BE2C (cell line): Measurements from ENCODE around the gene YJEFN3.

Experiments
- DNase-seq: peaks from one replicate; pipeline ENCODE4 v3.0.0-alpha.2; 2020
- H3K27me3 ChIP-seq: fragments of 250-450 bp; sonication (Bioruptor Pico); 2 replicates; pipeline ENCODE4 v1.5.1; 2020; ENCODE audit warnings: mild to moderate bottlenecking
- H3K36me3 ChIP-seq: fragments of 250-450 bp; sonication (Bioruptor Pico); 2 replicates; pipeline ENCODE4 v1.5.1; 2020; ENCODE audit warnings: mild to moderate bottlenecking
- H3K4me1 ChIP-seq: fragments of 250-450 bp; sonication (Bioruptor Pico); 2 replicates; pipeline ENCODE4 v1.5.1; 2020
- H3K4me3 ChIP-seq: 2 replicates; pipeline ENCODE4 v1.5.1; 2011; ENCODE audit warnings: low read depth, low read length
- H3K9me3 ChIP-seq: fragments of 250-450 bp; sonication (Bioruptor Pico); 2 replicates; pipeline ENCODE4 v1.5.1; 2020
- TF ChIP-seq, protein P1 (sequence below): IDR thresholded peaks from 2 replicates; pipeline ENCODE4 v1.5.1; 2012; ENCODE audit warnings: mild to moderate bottlenecking, low read depth, low read length

YJEFN3 gene

DNA sequence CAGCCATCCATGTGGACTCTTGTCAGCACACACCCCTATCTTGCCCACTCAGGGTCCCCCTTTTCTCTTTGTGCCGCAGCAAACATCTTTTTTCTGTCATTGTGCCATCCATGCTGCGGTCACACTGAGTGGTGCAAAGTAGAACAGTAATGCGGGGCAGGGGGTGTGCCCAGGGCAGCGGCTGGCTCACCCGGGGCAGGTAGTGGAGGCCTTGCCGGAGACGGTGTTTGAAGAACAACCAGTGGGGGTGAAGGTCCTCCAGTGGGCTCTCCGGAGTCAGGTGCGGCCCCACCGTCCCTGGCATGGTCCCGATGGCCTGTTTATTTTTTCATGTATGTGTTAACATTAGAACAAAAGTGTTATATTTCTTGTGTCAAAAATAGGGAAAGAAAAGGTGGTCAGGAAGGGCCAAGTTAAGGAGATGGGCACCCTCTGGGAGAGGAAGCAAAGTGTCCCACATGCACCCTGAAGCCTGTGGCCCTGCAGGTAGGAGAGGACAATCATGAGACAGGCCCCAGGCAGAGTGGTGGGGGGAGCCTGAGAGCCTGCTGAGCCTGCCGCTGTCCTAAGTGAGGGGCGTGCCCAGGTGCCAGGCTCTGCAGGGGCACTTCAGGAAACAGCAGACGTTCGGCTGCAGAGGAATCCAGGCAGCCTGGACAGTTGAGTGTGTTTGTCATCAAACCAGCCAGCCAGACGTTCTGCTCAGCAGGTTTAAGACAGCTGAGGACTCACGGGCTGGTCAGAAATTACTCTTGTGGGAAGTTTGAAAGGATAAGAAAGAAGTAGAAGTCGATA lies 25.7 kb upstream of the YJEFN3 start:
- Histone ChIP-seq H3K4me3 (no peak overlapping the region), H3K4me1 (no peaks in the 10 kb centered on the region), H3K36me3 (peaks cover 71% of the 10 kb centered on the region), H3K27me3 (no peaks in the 10 kb centered on the region), H3K9me3 (no peaks in the 10 kb centered on the region)
- DNase-seq = no peak
- TF ChIP-seq, protein P1, sequence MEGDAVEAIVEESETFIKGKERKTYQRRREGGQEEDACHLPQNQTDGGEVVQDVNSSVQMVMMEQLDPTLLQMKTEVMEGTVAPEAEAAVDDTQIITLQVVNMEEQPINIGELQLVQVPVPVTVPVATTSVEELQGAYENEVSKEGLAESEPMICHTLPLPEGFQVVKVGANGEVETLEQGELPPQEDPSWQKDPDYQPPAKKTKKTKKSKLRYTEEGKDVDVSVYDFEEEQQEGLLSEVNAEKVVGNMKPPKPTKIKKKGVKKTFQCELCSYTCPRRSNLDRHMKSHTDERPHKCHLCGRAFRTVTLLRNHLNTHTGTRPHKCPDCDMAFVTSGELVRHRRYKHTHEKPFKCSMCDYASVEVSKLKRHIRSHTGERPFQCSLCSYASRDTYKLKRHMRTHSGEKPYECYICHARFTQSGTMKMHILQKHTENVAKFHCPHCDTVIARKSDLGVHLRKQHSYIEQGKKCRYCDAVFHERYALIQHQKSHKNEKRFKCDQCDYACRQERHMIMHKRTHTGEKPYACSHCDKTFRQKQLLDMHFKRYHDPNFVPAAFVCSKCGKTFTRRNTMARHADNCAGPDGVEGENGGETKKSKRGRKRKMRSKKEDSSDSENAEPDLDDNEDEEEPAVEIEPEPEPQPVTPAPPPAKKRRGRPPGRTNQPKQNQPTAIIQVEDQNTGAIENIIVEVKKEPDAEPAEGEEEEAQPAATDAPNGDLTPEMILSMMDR = no peak

DNA sequence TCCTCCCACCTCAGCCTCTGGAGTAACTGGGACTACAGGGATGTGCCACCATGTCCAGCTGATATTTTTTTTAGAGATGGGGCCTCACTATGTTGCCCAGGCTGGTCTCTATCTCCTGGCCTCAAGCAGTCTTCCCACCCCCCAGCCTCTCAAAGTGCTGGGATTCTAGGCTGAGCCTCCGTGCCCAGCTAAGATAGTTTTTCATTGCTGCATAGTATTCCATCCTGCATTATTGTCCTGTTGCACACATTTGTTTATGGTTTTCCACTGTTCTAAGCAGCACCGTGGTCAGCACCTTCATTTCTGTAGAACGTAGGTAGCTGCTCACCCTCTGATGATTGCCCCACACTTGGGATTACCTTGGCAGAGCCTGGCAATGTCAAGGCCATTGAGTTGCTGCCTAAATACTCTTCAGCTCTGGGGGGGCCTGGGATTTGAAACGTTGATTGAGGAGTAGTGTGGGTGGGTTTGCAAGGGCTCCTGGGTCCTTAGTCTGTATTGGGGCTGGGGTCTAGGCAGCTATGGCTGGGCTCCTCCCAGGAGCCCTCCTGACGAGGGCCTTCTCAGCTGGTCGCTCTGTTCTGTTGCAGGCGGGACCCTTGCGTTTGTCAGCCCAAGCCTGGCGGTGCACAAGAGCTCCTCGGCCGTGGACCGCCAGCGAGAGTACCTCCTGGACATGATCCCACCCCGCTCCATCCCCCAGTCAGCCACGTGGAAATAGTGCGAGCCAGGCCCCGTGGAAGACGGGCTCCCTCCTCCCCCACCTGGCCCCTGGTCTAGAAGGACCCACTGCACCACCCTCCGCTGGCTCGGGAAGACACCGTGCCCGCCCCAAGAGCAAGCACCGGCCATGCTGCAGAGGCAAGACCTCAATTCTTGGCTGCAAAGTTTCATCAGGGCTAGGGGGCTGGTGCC lies 23.7 kb upstream of the YJEFN3 start:
- no peaks in the 10 kb centered on the region for H3K27me3 ChIP-seq
- no peaks in the 10 kb centered on the region for H3K9me3 ChIP-seq
- no peak overlapping the region for H3K4me3 ChIP-seq
- H3K4me1 ChIP-seq = no peaks in the 10 kb centered on the region
- no peak for DNase-seq
- TF ChIP-seq, protein P1 = no peak
- peaks cover 51% of the 10 kb centered on the region for H3K36me3 ChIP-seq

DNA sequence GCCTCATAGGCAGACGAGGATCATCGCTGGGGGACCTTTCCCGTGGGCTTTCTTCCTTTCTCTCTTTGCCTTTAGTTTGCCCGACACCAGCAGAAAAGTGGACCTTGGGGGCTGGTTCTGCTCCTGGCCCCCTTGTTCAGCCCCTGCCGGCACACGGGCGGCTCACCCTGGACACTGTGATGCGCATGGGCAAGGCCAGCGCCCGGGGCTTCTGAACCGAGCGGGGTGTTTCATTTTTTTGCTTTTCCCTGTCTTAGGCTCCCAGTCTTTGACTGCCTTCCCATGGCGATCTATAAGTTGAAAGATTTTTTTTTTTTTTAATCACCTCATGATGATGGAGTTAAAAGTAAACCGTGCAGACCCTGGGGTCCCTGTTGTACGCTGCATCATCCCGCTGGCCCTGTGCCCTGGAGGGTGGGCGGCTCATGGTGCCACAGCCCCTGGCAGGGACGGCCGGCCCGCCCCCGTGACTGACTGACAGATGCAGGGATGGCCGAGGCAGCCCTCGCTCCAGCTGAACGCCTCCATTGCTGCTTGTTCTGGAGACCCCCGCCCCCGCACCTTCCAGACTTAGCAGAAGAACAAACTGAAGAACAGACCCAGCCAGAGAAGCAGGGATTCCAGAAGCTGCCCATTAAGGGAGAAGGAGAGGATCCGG lies 22.9 kb upstream of the YJEFN3 start:
- peaks cover 43% of the 10 kb centered on the region for H3K36me3 ChIP-seq
- H3K4me3 ChIP-seq = no peak overlapping the region
- no peaks in the 10 kb centered on the region for H3K9me3 ChIP-seq
- H3K4me1 ChIP-seq = no peaks in the 10 kb centered on the region
- no peaks in the 10 kb centered on the region for H3K27me3 ChIP-seq
- TF ChIP-seq, protein P1 = no peak
- no peak for DNase-seq

DNA sequence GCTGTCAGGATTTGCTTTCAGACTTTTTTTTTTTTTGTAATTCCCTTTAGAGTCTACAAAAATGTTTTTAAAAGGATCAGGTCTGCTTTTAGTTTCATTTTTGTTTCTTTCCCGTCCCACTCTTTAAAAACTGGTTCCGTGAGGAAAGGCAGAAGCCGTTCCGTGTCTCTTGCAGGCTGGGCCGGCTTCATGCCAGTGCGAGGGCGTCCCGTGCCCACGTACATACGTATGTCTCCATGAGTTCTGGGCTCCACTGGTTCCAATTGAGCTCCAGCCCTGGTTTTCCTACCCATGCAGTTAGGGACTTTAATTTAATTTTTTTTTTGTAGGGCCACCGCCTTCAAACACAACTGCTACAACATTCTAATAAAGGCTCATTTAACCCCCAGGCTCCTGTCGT lies 22.1 kb upstream of the YJEFN3 start:
- no peak for DNase-seq
- H3K4me3 ChIP-seq = no peak overlapping the region
- no peaks in the 10 kb centered on the region for H3K9me3 ChIP-seq
- TF ChIP-seq, protein P1 = no peak
- H3K27me3 ChIP-seq = no peaks in the 10 kb centered on the region
- peaks cover 35% of the 10 kb centered on the region for H3K36me3 ChIP-seq
- no peaks in the 10 kb centered on the region for H3K4me1 ChIP-seq

DNA sequence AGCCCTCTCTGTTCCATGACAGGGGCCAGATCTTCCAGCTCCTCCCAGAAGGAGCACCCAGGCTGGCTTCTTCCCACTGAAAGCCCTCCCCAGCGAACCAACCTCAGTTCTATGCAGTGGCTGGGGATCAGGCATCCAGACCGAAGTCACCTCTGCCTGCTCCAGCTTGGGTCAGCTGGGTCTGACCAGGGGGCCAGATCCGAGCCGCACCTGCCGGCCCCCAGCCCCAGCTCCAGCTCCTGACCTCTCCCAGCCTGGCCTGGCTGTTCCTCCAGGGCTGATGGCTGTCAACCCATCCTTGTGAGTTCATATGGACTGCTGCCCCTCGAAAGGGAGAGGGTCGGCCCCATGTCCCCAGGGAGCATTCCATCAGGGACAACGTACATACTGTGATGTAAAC lies 21.4 kb upstream of the YJEFN3 start:
- Histone ChIP-seq H3K4me1 (no peaks in the 10 kb centered on the region), H3K36me3 (peaks cover 28% of the 10 kb centered on the region), H3K9me3 (no peaks in the 10 kb centered on the region), H3K4me3 (no peak overlapping the region), H3K27me3 (no peaks in the 10 kb centered on the region)
- TF ChIP-seq, protein P1 = no peak
- no peak for DNase-seq
